HepG2 (cell line): ENCODE data around the gene MICAL3. TPM values are rescaled to one million over a fixed set of nuclear protein-coding genes. Genes with fewer than 3 reads are reported as not detected.

ENCODE experiments used
- ATAC-seq: fragments of 200-7000 bp; cut with Tn5 transposase; 3 replicates; pipeline ENCODE4 v1.9.1; 2020; ENCODE audit warnings: mild to moderate bottlenecking, moderate library complexity
- BruUV-seq: library from RNA; stranded (reverse); fragments of 400-500 nt; replicated peaks from 2 replicates; lab custom pipeline; 2021; lab: Mats Ljungman, UMichigan
- CTCF ChIA-PET: fragments of 300-600 bp; formaldehyde crosslinking; extraction: SDS; loops from one replicate; lab custom pipeline; 2021; ENCODE audit warnings: low total read pairs, inconsistent platforms, low intra/inter-chr PET ratio; lab: Yijun Ruan, JAX
- POLR2A ChIA-PET: fragments of 350-600 bp; sonication (Branson Sonifier 250); formaldehyde crosslinking; loops from one replicate; lab custom pipeline; 2020; ENCODE audit warnings: antibody characterized with exemption, inconsistent platforms; lab: Yijun Ruan, JAX
- DNase-seq: peaks from one replicate; pipeline ENCODE4 v3.0.0-alpha.2; 2015; ENCODE audit warnings: low spot score
- FAIRE-seq: peaks from 3 replicates; lab custom pipeline; 2011; peaks lifted over from hg19 to GRCh38; lab: Jason Lieb, UNC
- H2AFZ ChIP-seq: one replicate; pipeline ENCODE4 v1.6.1; 2011; ENCODE audit warnings: low read length, inconsistent platforms
- H3K27ac ChIP-seq: fragments of 300-600 bp; 3 replicates; pipeline ENCODE4 v1.8.0; 2011; ENCODE audit warnings: mixed run types, mild to moderate bottlenecking, mixed read lengths, low read length, inconsistent platforms; ENCODE audit not compliant: insufficient read depth; ENCODE audit errors: extremely low read length
- H3K27me3 ChIP-seq, 2 experiments: fragments of 200-600 bp in 1 of 2; 2 replicates in 1 of 2; 3 replicates in 1 of 2; pipeline versions ENCODE4 v1.6.0 to v1.8.0; 2011; ENCODE audit warnings: low read length in 2 of 2, mild to moderate bottlenecking in 2 of 2, moderate library complexity in 2 of 2, inconsistent platforms in 1 of 2; ENCODE audit not compliant: insufficient read depth in 2 of 2, control insufficient read depth in 1 of 2
- H3K36me3 ChIP-seq, 2 experiments: fragments of 200-600 bp in 1 of 2; replicated peaks in 1 of 2; 2 replicates in 1 of 2; 3 replicates in 1 of 2; pipeline versions ENCODE4 v1.5.1 to v1.8.0; 2011; ENCODE audit warnings: low read length in 2 of 2, inconsistent platforms in 1 of 2; ENCODE audit not compliant: insufficient read depth in 2 of 2, control insufficient read depth in 1 of 2
- H3K4me1 ChIP-seq: 2 replicates; pipeline ENCODE4 v1.5.1; 2012; ENCODE audit warnings: low read length, inconsistent platforms; ENCODE audit not compliant: insufficient read depth
- H3K4me2 ChIP-seq: 2 replicates; pipeline ENCODE4 v1.6.0; 2011; ENCODE audit warnings: low read depth, low read length, inconsistent platforms
- H3K4me3 ChIP-seq, 3 experiments: fragments of 200-600 bp in 1 of 3; sonication (generic), shearing (Covaris generic) in 1 of 3; replicated peaks in 1 of 3; 2 replicates each; pipeline ENCODE4 v1.5.1; 2011 to 2016; ENCODE audit warnings: low read length in 3 of 3, inconsistent platforms in 2 of 3, low read depth in 2 of 3, mild to moderate bottlenecking in 2 of 3, control low read depth in 1 of 3, mixed read lengths in 1 of 3; ENCODE audit not compliant: insufficient read depth in 1 of 3
- H3K79me2 ChIP-seq: one replicate; pipeline ENCODE4 v1.6.1; 2011; ENCODE audit warnings: low read length, inconsistent platforms; ENCODE audit not compliant: insufficient read depth
- H3K9ac ChIP-seq: 2 replicates; pipeline ENCODE4 v1.6.0; 2011; ENCODE audit warnings: mild to moderate bottlenecking, low read depth, low read length, inconsistent platforms; ENCODE audit not compliant: insufficient read depth
- H3K9me3 ChIP-seq: 2 replicates; pipeline ENCODE4 v1.5.1; 2012; ENCODE audit warnings: mild to moderate bottlenecking, low read length
- H4K20me1 ChIP-seq: 2 replicates; pipeline ENCODE4 v1.6.0; 2011; ENCODE audit warnings: inconsistent platforms, mild to moderate bottlenecking, low read length, moderate library complexity; ENCODE audit not compliant: insufficient read depth
- ARID5B ChIP-seq: IDR thresholded peaks from 2 replicates; pipeline ENCODE4 v1.4.0; 2020; ENCODE audit warnings: mild to moderate bottlenecking, missing genetic modification reagents
- BCL6 ChIP-seq: IDR thresholded peaks from 2 replicates; pipeline ENCODE4 v1.6.1; 2016; ENCODE audit warnings: missing genetic modification reagents, missing compliant biosample characterization
- CREB1 ChIP-seq, 2 experiments: fragments of 450-650 bp in 1 of 2; IDR thresholded peaks; 2 replicates each; pipeline ENCODE4 v1.6.1; 2016 to 2017; ENCODE audit warnings: control low read depth in 1 of 2, mild to moderate bottlenecking in 1 of 2, missing compliant biosample characterization in 1 of 2, missing genetic modification characterization in 1 of 2
- LCORL ChIP-seq, 2 experiments: fragments of 450-650 bp in 1 of 2; sonication (generic) in 1 of 2; formaldehyde crosslinking in 1 of 2; IDR thresholded peaks; 2 replicates each; pipeline versions ENCODE4 v1.5.0 to v1.6.1; 2017 to 2020; ENCODE audit warnings: antibody characterized with exemption in 1 of 2, missing genetic modification reagents in 1 of 2
- NPAS2 ChIP-seq: sonication (generic); formaldehyde crosslinking; IDR thresholded peaks from 2 replicates; pipeline ENCODE4 v1.8.0; 2022; ENCODE audit warnings: mild to moderate bottlenecking, missing genetic modification reagents, borderline replicate concordance
- NR2F6 ChIP-seq, 2 experiments: IDR thresholded peaks; 2 replicates each; pipeline ENCODE4 v1.6.1; 2016; ENCODE audit warnings: antibody characterized with exemption in 1 of 2, mild to moderate bottlenecking in 1 of 2
- PPARG ChIP-seq: conservative IDR thresholded peaks from 2 replicates; pipeline ENCODE4 v1.6.1; 2016; ENCODE audit warnings: missing biosample characterization, missing genetic modification reagents
- PRPF4 ChIP-seq: fragments of 200-400 bp; formaldehyde crosslinking; IDR thresholded peaks from 2 replicates; pipeline ENCODE4 v1.6.1; 2016; ENCODE audit warnings: low read length, low read depth; ENCODE audit not compliant: poor library complexity, severe bottlenecking
- RXRB ChIP-seq: IDR thresholded peaks from 2 replicates; pipeline ENCODE4 v1.6.1; 2016; ENCODE audit warnings: borderline replicate concordance, missing genetic modification reagents, missing compliant biosample characterization
- SALL1 ChIP-seq: sonication (generic); formaldehyde crosslinking; IDR thresholded peaks from 2 replicates; pipeline ENCODE4 v1.8.0; 2022; ENCODE audit warnings: mild to moderate bottlenecking, missing genetic modification reagents
- SOX6 ChIP-seq, 2 experiments: fragments of 450-650 bp in 1 of 2; sonication (generic) in 1 of 2; formaldehyde crosslinking in 1 of 2; IDR thresholded peaks; 2 replicates each; pipeline versions ENCODE4 v1.4.0 to v1.6.1; 2017 to 2020; ENCODE audit warnings: antibody characterized with exemption in 1 of 2, mild to moderate bottlenecking in 1 of 2, missing genetic modification reagents in 1 of 2
- WIZ ChIP-seq: sonication (generic); formaldehyde crosslinking; IDR thresholded peaks from 2 replicates; pipeline ENCODE4 v1.5.1; 2020; ENCODE audit warnings: mild to moderate bottlenecking, missing genetic modification reagents
- ZBTB46 ChIP-seq: sonication (generic); formaldehyde crosslinking; IDR thresholded peaks from 2 replicates; pipeline ENCODE4 v1.4.0; 2020; ENCODE audit warnings: mild to moderate bottlenecking, missing genetic modification reagents, borderline replicate concordance
- ZMYM2 ChIP-seq: sonication (generic); formaldehyde crosslinking; IDR thresholded peaks from 2 replicates; pipeline ENCODE4 v1.8.0; 2022; ENCODE audit warnings: mild to moderate bottlenecking, missing genetic modification reagents
- ZNF24 ChIP-seq: fragments of 450-650 bp; IDR thresholded peaks from 2 replicates; pipeline ENCODE4 v1.6.1; 2017; ENCODE audit warnings: antibody characterized with exemption, mild to moderate bottlenecking
- ZNF460 ChIP-seq: sonication (generic); formaldehyde crosslinking; IDR thresholded peaks from 2 replicates; pipeline ENCODE4 v1.5.1; 2020; ENCODE audit warnings: missing genetic modification reagents, mild to moderate bottlenecking, borderline replicate concordance
- ZNF589 ChIP-seq: sonication (generic); formaldehyde crosslinking; conservative IDR thresholded peaks from 2 replicates; pipeline ENCODE4 v1.8.0; 2022; ENCODE audit warnings: mild to moderate bottlenecking, moderate library complexity, missing genetic modification reagents
- ZNF761 ChIP-seq: sonication (generic); formaldehyde crosslinking; conservative IDR thresholded peaks from 2 replicates; pipeline ENCODE4 v1.4.0; 2020; ENCODE audit warnings: mild to moderate bottlenecking, missing genetic modification reagents
- WGBS: methylation state at CpG from one replicate; pipeline ENCODE4 v1.1.6; 2017; ENCODE audit warnings: low lambda C conversion rate; 5-methylcytosine and 5-hydroxymethylcytosine counted together
- in situ Hi-C: cut with HindIII; loops from 2 replicates; pipeline ENCODE4 v1.10.0; 2017; ENCODE audit warnings: low pct_unique_long_range_greater_than_20kb; ENCODE audit not compliant: extremely low pct_ligation_motif_present
- intact Hi-C: fragments of 100-400 bp; cut with micrococcal nuclease; formaldehyde crosslinking; loops from one replicate; pipeline ENCODE4 v1.10.0; 2022; ENCODE audit not compliant: unreplicated experiment
- polyA plus RNA-seq, 8 experiments: library from polyadenylated mRNA; depleted of rRNA in 3 of 8; stranded (reverse) in 7 of 8; unstranded in 1 of 8; fragments of >200 nt; fragmentation: Illumina TruSeq in 4 of 8; extraction: Trizol in 4 of 8; gene quantifications; 2 replicates each; pipeline versions ENCODE4 v1.2.1 to v1.2.3, GENCODE V29; 2011 to 2016; ENCODE audit warnings: low read depth in 4 of 8, missing spikeins in 1 of 8, mixed read lengths in 1 of 8; ENCODE audit not compliant: insufficient read depth in 1 of 8
- total RNA-seq, 5 experiments: library from RNA; depleted of rRNA; stranded (reverse); fragments of >200 nt; fragmentation: Illumina TruSeq; extraction: Trizol; gene quantifications; 2 replicates each; pipeline ENCODE4 v1.2.3, GENCODE V29; 2016; ENCODE audit warnings: low read depth in 1 of 5

The MICAL3 gene
- total and polyA plus RNA-seq, 2 of the 13 experiments (the other 11 are each of a cell fraction or from before 2014, with no cell fraction given): 5.3 to 12.5 TPM

GRCh38 chr22:17893900-17894535 is 130.3 kb downstream of the MICAL3 start:
- H3K4me3 ChIP-seq: no peak overlapping the region
- no peaks in the 10 kb centered on the region for H3K9me3 ChIP-seq
- H3K4me1 ChIP-seq: peaks cover 61% of the 10 kb centered on the region
- intact Hi-C loops: loop anchor here (5.0 to 10.0 kb wide), 2 partner anchors 61 to 62 kb away; no protein-coding TSS in a partner anchor
- ChIA-PET CTCF (no interaction called here), POLR2A (no interaction called here)
- H3K4me2 ChIP-seq: peak overlapping the region; percentile 16; the same call in 1 of the 2 replicates
- H3K79me2 ChIP-seq: no peaks in the 10 kb centered on the region
- in situ Hi-C loops: no loop called here
- H3K27ac ChIP-seq: peak overlapping the region; percentile 43
- H3K36me3 ChIP-seq: peaks cover 5 to 25% of the 10 kb centered on the region in 2 experiments; a peak in 3 of 5 replicates
- peak; percentile 76 for ATAC-seq
- no peak overlapping the region for H2AFZ ChIP-seq
- WGBS: 51% methylated on average over 7 of the region's 7 CpGs
- no peaks in the 10 kb centered on the region for H3K27me3 ChIP-seq
- no peaks in the 10 kb centered on the region for H4K20me1 ChIP-seq
- no peak overlapping the region for H3K9ac ChIP-seq
- peak; percentile 29 for DNase-seq
- FAIRE-seq: peak; percentile 49
- BruUV-seq: no TSS peak
- TF ChIP-seq NR2F6 (IDR thresholded peaks at IDR 0.05) (no peak), NR2F6 (CRISPR knock-in tag; IDR thresholded peaks at IDR 0.05) (0 out of 2 replicates have a peak, but pooled peaks have one; percentile 14), ZNF460 (CRISPR knock-in tag) (peak; percentile 21; the same call in 1 of the 2 replicates), ARID5B (CRISPR knock-in tag) (peak; percentile 24; the same call in 1 of the 2 replicates), ZNF761 (no peak), RXRB (peak; percentile 33; the same call in 1 of the 2 replicates), SALL1 (peak; percentile 43), ZNF24 (no peak), CREB1 (IDR thresholded peaks at IDR 0.05) (no peak), CREB1 (CRISPR knock-in tag; IDR thresholded peaks at IDR 0.05) (no peak), BCL6 (CRISPR knock-in tag) (peak; percentile 35; the same call in 1 of the 2 replicates), SOX6 (IDR thresholded peaks at IDR 0.05) (no peak), SOX6 (CRISPR knock-in tag; IDR thresholded peaks at IDR 0.05) (peak; percentile 23; the same call in 1 of the 2 replicates), ZBTB46 (CRISPR knock-in tag) (no peak), LCORL (IDR thresholded peaks at IDR 0.05) (no peak), LCORL (CRISPR knock-in tag; IDR thresholded peaks at IDR 0.05) (peak; percentile 52; the same call in 1 of the 2 replicates), ZNF589 (no peak), PPARG (peak; percentile 61; the same call in 1 of the 2 replicates), NPAS2 (no peak), WIZ (CRISPR knock-in tag) (no peak), ZMYM2 (CRISPR knock-in tag) (peak; percentile 53; the same call in 1 of the 2 replicates), PRPF4 (no peak)
